Measurements from ENCODE around the gene MEPCE. TPM values are rescaled to one million over a fixed set of nuclear protein-coding genes. Genes with fewer than 3 reads are reported as not detected.
A peak's percentile ranks its signal among the peaks of the same experiment; 100 is the strongest.

The MEPCE gene
- total RNA-seq, 2 donors from 2014 or later, result 27.4 to 30.2 TPM

GRCh38 chr7:100400656-100401055, 29.0 kb upstream of the MEPCE start:
- no peak for ATAC-seq
- DNase-seq, result no peak
- intact Hi-C loops (cut with DNase I, micrococcal nuclease), result no loop called here

- no peak for DNase-seq
- intact Hi-C loops (cut with DNase I, micrococcal nuclease), result no loop called here
- ATAC-seq, result no peak
Measured at GRCh38 chr7:100401811-100402210, 27.8 kb upstream of the MEPCE start.

- DNase-seq (no peak), ATAC-seq (no peak)
- intact Hi-C loops (cut with DNase I, micrococcal nuclease), result no loop called here
Measured at GRCh38 chr7:100402241-100402640, 27.4 kb upstream of the MEPCE start.

- DNase-seq (no peak), ATAC-seq (no peak)
- intact Hi-C loops (cut with DNase I, micrococcal nuclease), result no loop called here
Measured at GRCh38 chr7:100406767-100407166, 22.9 kb upstream of the MEPCE start.

GRCh38 chr7:100407285-100408180, 22.1 kb upstream of the MEPCE start:
- intact Hi-C loops (cut with DNase I, micrococcal nuclease), result no loop called here
- DNase-seq, result no peak
- peak; percentile 64 for ATAC-seq

GRCh38 chr7:100411101-100411500, 18.5 kb upstream of the MEPCE start:
- no peak for ATAC-seq
- intact Hi-C loops (cut with DNase I, micrococcal nuclease), result no loop called here
- no peak for DNase-seq

GRCh38 chr7:100413346-100413745, 16.3 kb upstream of the MEPCE start:
- intact Hi-C loops (cut with DNase I, micrococcal nuclease), result no loop called here
- ATAC-seq, result no peak
- DNase-seq, result no peak

GRCh38 chr7:100413889-100414288, 15.7 kb upstream of the MEPCE start:
- intact Hi-C loops (cut with DNase I, micrococcal nuclease), result no loop called here
- DNase-seq (no peak), ATAC-seq (no peak)

- ATAC-seq (no peak), DNase-seq (no peak)
- intact Hi-C loops (cut with DNase I, micrococcal nuclease), result no loop called here
Measured at GRCh38 chr7:100415448-100415847, 14.2 kb upstream of the MEPCE start.

- ATAC-seq (no peak), DNase-seq (no peak)
- intact Hi-C loops (cut with DNase I, micrococcal nuclease), result no loop called here
Measured at GRCh38 chr7:100418930-100419659, 10.5 kb upstream of the MEPCE start.

- no peak for DNase-seq
- intact Hi-C loops (cut with DNase I, micrococcal nuclease), result no loop called here
- no peak for ATAC-seq
Measured at GRCh38 chr7:100419660-100420226, 9.9 kb upstream of the MEPCE start.

GRCh38 chr7:100423315-100423714, 6.3 kb upstream of the MEPCE start:
- ATAC-seq (no peak), DNase-seq (no peak)
- intact Hi-C loops (cut with DNase I, micrococcal nuclease), result no loop called here

- ATAC-seq (no peak), DNase-seq (no peak)
- intact Hi-C loops (cut with DNase I, micrococcal nuclease), result no loop called here
Measured at GRCh38 chr7:100425347-100425746, 4.3 kb upstream of the MEPCE start.

- DNase-seq (no peak), ATAC-seq (no peak)
- intact Hi-C loops (cut with DNase I, micrococcal nuclease), result no loop called here
Measured at GRCh38 chr7:100426516-100426915, 3.1 kb upstream of the MEPCE start.

GRCh38 chr7:100427762-100428198, 1.9 kb upstream of the MEPCE start:
- ATAC-seq, result no peak
- DNase-seq, result no peak
- intact Hi-C loops (cut with DNase I, micrococcal nuclease), result no loop called here

GRCh38 chr7:100428199-100428966, 1.2 kb upstream of the MEPCE start, which contains the start of gene ZCWPW1:
Gene ZCWPW1, minus strand, starts transcription at chr7:100428703. Its CDS starts 8,054 bp downstream, at chr7:100420649.
- ATAC-seq, result peak; percentile 68
- intact Hi-C loops (cut with DNase I, micrococcal nuclease), result no loop called here
- peak; percentile 96 for DNase-seq

- intact Hi-C loops (cut with DNase I, micrococcal nuclease), result no loop called here
- peak; percentile 100 for DNase-seq
Measured at GRCh38 chr7:100428967-100429636, 529 bp upstream of the MEPCE start.

GRCh38 chr7:100430493-100431285, 1.1 kb downstream of the MEPCE start:
- intact Hi-C loops (cut with DNase I, micrococcal nuclease), result no loop called here
- peak; percentile 44 to 45 for DNase-seq
- ATAC-seq, result no peak

More at GRCh38 chr7:100428967-100429636, 529 bp upstream of the MEPCE start:
- ATAC-seq, result peak; percentile 75
